Measurements from ENCODE around the gene CBX2.

Gene CBX2

DNA sequence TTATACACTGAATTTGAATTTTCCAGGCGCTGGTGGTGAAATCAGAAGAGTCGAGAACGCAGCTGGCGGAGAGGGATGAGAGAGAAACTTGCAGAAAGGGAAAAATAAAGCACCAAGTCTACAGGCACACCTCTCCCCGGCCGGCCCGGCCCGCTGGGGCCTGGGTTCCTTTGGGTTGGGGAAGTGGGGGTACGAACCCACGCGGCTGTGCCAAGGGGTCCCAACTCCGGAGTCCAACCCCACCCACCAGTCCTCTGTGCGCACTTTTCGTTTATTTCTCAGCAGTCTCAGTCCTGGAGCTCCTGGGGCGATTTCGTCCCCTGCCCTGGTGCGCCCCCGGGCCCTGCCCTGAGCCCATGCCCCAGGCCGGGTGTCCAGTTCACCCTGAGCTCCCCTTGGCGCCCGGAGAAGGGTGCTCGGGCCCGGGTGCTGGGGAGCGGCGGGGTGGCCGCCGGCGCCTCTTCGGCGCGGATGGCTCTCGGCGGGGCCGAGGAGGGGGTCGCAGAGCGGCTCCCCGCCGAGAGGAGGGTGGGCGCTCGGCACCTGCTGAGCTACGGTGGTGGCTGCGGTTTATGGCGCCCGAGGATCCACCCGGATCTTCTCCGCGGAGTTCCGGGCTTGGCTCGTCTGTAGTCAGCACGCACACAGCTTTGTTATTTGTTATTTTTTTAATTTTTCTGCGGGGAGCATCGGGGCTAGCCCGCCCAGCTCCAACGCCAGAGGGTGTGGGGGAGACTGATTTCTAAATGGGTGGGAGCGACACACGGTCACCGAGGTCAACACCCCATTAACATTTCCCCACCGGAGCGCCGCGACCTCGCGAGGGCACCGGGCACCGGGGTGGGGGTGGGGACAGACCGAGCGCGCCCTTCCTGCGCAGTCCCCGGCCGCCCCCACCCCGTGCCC lies 34.7 kb downstream of the CBX2 start:
- ATAC-seq (no peak), DNase-seq (no peak)

DNA sequence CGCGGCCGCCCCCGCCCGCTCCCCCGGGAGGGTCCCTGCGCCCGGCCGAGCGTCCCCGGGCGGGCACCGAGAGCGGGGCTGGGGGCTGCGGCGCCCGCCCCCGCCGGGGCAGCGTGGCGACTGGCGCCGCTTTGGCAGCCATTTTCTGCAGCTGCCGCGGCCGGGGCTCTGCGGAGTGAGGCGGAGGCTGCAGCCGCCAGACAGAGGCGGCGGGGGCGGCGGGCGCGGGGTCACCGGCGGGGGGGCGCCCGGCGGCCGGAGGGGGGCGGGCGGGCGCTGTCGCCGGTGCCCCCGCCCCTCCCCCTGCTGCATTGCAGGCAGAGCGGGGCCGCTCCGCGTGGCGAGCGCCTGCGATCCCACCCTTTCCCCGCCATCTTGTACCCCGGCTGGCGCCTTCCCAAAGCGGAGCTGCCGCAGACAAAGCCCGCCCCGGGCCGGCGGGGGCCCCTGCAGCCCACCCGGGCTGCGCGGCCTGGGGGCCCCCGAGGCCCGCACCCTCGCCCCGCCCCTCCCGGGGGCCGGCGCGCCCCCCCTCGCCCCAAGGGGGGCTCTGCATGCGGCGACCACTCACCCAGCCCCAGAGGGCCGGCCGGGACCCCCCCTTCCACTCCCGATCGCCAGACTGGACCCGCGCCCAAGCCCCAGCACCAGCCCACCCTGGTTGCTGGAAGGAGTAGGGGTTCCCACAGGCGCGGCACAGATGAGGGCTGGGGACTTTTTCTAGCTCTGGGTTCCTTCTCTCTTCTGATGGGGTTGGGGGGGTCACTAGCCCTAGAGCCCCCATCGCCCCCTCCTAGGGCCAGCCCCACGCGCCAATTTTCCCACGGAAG lies 35.6 kb downstream of the CBX2 start:
- ATAC-seq (no peak), DNase-seq (no peak)

DNA sequence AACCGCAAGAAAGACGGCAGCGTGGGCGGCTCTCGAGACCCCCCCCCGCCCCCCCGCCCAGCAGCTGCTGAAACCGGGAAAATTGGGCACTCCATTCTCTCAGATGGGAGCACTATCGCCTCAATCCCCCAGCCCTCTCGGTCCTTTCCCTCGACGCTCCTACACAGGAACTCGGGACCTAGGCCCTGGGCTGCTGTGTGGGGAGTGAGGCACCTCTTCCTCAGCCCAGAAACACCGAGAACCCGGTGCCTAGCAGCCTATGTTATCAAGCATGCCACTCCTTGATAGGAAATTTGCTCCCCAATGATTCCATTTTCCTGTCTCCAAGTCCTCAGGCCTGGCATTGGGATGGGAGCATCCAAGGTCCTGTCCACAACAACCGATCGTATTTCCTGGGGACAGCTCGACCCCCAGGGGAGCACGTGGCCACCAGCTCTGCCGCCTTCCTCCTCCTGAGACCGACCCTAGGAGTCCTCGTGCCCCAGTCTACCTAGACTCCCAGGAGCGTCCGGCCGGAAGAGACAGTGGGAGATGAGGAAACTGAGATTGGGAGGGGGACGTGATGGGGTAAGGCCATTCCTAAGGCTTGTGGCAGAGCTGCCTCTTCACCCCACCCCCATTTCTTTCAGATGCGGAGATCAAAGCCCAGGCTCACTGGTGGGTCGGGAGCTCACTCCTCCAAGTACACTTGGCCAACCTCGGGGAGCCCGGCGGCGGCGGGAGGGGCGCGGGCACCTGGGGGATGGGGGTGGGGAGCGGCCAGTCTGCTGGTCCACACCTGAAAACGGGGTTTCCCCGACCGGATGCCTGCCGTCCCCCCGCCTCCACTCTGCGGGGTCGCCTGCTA lies 36.4 kb downstream of the CBX2 start:
- ATAC-seq: no peak
- DNase-seq: no peak

DNA sequence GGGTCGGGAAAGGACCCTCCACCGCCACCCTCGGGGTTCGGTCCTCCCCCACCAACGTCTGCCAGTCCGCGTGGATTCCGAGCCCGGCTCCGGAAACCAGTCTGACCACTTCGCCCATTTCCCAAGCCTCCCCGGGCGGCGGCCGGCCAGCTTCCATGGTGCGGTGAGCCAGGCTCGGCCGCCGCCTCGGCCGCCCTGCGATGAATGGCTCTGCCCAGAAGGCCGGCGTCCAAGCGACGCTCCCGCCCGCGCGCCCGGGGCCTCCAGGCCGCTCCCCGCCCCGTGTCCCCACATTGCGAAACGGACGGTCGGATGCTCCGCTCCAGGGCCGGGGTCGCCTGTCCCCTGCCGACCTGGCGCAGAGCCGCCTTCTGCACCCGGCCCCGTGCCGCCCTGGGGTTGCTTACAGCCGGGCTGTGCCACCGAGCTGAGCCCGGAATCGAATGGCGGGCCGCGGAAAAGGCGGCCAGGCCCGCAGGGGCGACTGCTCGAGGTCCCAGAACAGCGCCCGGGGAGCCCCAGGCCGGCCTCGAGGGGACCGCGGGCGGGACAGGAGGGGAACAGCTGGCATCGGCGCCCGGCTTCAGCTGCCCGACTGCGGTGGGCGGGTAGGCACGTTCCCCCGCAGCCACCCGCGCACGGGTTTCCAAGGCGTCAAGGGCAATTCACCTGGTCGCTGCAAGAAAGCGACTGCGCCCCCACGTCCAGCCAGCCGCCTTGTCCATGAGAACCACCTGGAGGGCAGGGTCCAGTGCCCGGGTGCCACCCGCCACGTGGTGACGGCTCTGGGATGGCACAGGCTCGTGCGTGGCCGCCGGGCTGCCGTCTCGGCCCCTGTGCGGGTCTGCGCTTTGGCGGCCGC lies 37.3 kb downstream of the CBX2 start:
- ATAC-seq (no peak), DNase-seq (no peak)

DNA sequence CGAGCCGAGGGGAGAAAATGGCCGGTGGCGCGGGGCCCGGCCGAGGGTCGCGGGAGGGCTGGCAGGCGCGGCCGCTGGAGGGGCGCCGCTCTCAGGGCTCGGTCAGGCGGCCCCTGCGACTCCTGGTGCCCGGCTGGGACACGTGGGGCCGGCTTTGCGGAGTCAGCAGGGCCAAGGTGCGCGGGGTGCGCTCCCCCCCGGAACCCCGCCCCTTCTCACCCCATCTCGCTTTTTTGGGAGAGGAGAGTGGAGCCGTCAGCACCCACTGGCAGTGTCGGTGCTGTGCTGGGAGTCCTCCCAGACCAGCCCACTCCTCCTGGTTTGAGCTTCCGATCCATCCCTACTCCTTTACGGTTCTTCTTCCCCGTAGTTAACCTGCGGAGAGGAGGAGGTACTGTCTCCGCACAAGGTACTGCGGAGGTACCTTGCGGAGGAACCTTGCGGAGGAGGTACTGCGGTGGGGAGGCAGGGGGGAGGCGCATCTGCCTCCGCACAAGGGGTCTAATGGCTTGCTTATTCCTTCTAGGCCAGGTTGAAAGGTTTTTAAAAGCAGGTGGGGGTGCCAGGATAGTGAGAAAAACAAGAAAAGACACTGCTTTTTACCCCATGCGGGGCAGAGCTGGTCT lies 38.0 kb downstream of the CBX2 start:
- no peak for ATAC-seq
- no peak for DNase-seq

DNA sequence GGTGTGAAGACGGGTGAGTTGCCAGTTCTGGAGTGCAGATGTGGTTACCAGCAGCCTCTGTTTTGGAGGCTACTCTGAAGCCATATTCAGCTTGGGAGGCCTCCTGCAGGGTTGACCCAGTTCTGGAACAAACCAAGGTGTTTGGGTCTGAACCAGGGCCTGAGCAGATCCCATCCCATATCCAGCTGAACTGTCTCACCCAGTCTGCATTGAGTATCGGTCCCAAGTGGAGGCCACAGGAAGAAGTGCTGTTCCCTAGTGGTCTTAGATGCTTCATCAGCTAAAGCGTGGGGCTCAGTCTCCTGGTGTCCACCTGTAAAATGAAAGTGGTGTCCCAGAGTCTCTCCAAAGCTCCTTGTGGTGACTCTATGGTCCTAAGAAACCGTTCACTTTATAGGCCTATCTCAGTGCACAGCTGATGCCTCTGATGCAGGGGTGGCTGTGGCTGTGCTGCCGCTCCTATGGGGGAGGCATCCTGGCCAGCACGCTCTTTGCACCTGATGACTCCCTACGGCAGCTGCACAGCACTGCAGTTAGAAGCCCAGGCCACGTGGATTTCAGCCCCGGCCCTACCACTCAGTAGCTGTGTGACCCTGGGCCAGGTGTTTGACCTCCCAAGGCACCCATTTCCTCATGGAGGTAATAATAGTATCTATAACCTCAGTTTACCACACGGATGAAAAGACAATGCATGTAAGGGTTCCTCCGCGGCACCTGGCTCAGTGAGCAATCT lies 40.2 kb downstream of the CBX2 start:
- ATAC-seq (no peak), DNase-seq (no peak)

DNA sequence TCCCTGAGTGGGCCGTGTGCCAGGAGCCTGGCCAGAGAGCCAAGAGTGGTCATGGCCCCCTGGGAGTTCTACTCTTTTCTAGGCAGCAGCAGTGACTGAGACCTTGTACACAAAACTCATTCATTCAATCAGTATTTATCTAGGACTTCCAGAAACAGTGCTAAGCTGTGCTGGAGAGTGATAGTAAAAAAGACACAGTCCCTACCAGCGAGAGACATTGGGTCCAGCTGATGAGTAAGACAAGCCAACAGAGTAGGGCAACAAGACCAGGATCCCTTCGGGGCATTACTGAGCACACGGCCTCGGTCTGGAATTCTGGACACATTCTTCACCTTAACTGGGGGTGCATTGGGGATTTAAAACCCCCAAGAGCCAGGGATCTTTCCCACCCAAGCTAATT lies 41.1 kb downstream of the CBX2 start:
- DNase-seq (no peak), ATAC-seq (no peak)

DNA sequence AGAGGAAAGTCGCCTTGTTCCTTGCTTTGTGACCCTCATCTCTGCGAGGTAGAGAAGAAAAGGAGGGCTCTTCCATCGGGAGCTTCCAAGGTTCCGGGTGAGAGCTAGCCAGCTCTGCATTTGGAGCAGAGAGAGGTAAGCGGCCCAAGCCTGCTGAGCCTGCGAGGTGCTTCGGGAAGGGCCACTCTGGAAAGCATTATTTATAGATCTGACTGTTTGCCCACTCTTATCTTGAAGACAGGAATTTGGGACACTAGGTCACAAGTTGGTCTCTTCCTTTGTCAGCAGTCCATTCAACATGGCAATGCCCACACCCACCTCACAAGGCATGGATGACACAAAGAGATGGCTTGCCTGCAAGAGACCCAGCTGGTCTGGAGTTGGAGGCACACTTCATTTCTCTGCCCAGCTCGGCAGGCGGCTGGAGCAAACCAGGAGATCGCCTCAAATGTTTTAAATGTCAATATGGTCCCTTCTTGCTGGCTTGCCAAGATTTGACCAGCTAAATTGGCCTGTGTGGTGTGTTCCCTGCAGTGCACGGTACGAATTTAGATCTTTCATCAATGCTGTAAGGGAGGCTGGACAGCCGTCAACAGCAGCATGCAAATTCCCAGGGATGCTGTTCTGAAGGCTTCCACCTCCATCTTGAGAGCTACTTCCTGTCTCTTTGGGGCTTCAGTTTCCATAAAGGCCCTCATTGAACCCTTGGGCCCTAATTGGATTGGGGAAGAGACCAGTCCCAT lies 41.8 kb downstream of the CBX2 start:
- DNase-seq: no peak
- ATAC-seq: no peak

DNA sequence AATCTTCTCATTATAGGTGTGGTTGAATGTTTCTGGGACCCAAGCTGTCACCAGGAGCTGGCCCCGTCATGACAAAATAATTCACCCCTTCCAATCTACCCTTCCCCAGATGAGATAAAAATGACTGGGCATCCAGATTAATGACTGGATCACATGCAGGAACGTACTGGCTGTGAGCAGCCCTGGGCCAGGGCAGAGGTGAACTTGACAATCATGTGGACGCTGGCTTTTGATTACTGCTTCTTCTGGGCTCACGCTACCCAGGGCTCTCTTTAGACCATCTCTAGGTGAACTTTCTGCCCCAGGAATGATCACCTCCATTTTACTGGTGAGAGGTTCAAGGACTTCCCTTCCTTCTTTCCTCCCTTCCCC lies 43.0 kb downstream of the CBX2 start:
- no peak for DNase-seq
- no peak for ATAC-seq

DNA sequence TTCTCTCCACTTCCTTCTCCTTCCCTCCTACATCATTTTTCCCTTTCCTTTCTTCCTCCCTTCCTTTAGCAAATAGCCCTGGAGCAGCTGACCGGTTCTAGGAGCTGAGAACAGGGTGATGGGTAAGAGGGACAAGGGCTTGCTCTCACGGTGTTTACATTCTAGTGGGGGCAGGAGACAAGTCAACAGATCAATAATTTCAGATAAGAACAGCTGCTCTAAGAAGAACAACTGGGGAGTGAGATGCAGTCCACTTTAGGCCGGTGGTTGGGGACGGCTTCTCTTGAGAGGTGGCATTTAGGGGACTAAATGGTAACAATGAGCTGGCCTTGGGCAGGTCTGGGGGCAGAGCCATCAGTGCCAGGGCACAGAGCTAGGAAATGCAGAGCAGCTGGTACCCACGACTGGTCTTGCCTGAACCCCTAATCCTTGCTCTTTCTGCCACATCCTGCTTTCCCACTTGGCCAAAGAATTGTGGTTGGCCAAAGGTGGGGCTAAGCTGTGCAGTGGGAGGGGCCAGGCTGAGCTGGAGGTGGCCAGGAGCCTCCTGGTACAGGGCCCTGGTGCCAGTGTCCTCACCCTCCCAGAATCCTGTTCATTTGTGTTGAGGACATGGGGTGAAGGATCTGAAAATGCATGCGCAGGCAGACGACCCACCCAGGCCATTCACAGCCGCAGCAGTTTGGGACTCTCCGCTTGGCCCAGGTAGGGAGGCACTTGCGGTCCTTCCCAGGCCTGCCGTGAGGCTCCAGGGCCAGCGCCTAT lies 43.6 kb downstream of the CBX2 start:
- no peak for DNase-seq

DNA sequence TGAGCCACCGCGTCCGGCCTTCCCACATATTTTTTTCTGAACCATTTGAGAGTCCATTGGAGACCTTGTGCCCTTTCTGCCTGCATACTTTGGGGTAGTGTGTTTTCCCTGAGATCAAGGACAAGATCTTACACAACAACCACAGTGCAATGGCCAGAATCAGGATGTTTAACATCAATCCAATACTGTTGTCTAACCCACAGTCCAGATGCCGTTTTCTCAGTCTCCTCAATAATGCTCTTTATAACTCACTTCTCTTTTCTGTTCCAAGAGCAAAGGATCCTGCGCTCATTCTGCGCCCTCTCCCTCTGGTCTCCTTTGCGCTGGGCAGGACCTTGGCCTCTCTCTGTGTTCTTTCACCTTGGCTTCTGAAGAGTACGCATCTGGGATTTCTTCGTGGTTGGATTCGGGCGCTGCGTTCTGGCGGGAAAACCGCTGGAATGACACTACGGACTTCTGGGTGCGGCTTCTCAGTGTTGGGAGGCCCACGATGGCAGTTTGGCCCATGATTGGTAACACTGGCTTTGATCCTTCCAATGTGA lies 44.7 kb downstream of the CBX2 start:
- no peak for DNase-seq
- ATAC-seq: no peak

More for the DNA sequence above, 43.6 kb downstream of the CBX2 start:
- ATAC-seq: no peak

DNA sequence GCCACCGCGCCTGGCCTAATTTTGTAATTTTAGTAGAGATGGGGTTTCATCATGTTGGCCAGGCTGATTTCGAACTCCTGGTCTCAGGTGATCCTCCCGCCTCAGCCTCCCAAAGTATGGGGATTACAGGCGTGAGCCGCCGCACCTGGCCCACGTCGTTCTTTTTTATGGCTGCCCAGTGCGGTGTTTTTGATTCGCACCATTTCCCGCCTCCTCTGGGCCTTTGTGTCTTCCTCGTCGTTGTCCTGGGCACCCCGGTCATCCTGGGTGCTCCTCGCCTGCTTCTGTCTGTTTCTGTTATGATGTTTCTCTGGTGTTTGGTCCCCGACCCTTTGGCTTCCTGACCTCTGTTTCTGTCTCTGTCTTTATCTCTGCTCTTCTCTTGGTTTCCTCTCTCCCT lies 46.3 kb downstream of the CBX2 start:
- DNase-seq (no peak), ATAC-seq (no peak)

DNA sequence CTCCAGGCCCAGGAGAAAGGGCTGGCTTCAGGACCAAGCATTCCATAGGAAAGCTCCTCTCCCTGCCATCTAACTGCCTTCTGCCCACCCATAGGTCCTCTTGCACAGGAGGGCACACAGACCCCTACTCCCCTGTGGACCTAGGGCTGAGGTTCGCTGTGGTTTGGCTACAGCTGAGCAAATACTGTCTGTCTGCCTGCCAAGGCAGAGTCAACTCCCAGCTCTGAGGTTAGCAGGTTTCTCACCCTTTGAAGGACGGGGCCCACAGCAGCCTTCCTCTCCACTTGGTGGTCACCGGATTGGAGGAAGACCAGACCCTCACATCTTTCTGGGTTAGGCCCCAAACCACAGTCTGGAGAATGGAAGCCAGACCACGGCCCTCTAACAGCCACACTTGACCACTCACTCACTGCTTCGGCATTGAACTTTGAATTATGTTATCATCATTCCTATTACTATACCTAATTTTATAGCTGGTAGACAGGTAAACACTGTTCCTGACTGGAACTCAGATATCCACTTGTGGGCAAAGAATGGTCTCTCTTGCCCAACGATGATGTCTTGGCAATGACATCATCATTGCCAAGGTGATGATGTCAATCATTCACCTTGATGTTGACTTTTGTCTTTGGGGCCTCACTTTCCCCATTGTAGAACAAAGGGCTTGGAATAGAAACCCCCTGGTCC lies 47.1 kb downstream of the CBX2 start:
- no peak for DNase-seq
- ATAC-seq: no peak

DNA sequence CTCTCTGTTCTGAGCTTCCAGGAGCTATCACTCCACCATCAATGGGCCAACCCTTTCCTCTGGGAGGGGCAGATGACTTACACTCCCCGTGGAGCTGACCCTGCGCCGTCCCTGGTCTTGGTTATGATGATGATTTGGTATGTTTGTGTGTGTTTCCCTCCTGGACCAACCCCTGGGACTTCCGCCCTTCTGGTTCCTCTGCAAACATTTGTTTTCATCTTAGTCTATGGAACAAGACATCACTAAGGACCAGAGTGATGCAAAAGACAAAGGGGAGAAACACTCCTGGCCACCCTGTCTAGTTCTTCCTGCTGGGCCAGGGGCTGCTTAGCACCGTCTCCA lies 47.6 kb downstream of the CBX2 start:
- ATAC-seq: no peak
- DNase-seq: no peak

DNA sequence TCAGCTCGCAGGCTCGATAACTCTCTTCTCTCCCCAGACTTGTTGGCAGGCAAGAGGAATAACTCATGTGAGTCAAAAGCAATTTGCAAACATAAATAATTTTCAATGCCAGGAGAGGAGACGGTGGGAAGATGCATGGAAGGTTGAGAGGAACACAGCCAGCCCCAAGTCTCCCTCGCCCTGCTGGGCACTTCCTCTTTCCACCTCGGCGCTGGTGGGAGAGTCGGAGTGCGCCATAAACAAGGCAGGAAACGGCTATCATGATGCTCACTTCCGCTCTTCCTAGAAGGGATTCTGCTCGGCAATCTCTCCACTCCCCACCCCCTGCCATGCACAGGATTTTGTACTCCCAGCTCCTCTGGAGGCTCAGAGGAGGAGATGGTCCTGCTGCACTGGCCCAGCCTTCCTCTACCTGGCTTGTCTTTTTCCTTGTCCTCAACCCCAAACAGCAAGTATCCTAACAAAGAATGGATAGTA lies 48.3 kb downstream of the CBX2 start:
- DNase-seq (no peak), ATAC-seq (no peak)

DNA sequence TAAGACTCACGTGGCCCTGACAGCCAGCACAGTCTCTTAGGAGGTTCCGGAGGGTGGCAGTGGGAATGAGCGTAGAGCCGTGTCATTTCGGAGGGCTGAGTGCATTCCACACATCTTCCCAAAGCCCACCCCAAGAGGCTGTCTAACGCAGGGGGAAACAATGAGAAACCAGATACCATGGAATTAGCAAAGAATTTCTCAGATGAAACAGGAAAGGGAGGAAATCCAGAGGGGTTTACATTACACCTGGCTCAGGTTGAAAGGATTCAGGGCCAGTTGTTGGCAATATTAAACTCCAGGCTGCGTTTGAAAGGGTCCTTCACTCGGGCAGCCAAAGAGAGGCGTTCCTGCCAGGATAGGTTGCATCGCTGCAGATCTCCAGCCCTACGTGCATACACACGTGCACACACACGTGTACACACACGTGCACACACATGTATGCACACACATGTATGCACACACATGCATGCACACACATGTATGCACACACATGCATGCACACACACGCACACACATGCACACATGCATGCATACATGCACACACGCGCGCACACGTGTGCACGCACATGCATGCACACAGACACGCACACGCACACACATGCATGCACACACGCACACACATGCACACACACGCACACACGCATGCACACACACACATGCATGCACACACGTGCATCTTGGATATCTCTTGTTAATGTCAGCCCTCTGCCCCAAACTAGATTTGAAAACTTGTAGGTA lies 49.1 kb downstream of the CBX2 start:
- ATAC-seq: no peak
- no peak for DNase-seq

DNA sequence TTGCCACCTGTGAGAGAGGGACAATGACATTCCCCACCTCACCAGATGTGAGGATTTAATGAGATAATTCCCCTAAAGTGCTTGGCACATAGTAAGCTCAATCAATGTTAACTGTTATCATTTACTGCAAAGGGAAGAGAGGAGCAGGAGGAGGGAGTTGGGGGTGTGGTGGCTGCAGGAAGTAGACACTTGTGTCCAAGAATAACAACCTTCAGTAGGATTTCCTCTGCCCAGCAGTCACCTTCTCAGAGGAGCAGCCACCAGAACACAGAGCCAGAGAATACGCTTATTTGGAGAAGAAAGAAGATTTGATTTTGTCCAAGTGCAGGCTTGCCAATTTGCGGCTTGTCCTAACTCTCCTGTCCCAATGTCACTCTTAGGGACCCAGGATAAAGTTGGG lies 51.1 kb downstream of the CBX2 start:
- ATAC-seq (no peak), DNase-seq (no peak)

Measured in stimulated activated naive CD8-positive, alpha-beta T cell treated with anti-CD3 and anti-CD28 coated beads, Interleukin-15, Interleukin-2, amounts not matched to agents 100 U/mL and 50 U/mL, for 24 hours (primary cell).